Astrocyte (in vitro differentiated cells and primary cell): ENCODE measurements around the gene RNF121. TPM values are rescaled to one million over a fixed set of nuclear protein-coding genes. Genes with fewer than 3 reads are reported as not detected.

Source experiments
- DNase-seq: peaks from one replicate; pipeline ENCODE4 v3.0.0-alpha.2; 2010; ENCODE audit warnings: low read depth
- FAIRE-seq: peaks from 2 replicates; lab custom pipeline; 2011; peaks lifted over from hg19 to GRCh38; lab: Jason Lieb, UNC
- H2AFZ ChIP-seq: 2 replicates; pipeline ENCODE4 v1.6.0; 2012; ENCODE audit warnings: low read depth, low read length, inconsistent platforms
- H3K27ac ChIP-seq: 2 replicates; pipeline ENCODE4 v1.5.1; 2011; ENCODE audit warnings: low read depth, low read length, inconsistent platforms
- H3K27me3 ChIP-seq: 2 replicates; pipeline ENCODE4 v1.6.0; 2011; ENCODE audit warnings: low read length, inconsistent platforms; ENCODE audit not compliant: insufficient read depth
- H3K36me3 ChIP-seq: 2 replicates; pipeline ENCODE4 v1.5.1; 2011; ENCODE audit warnings: low read length, inconsistent platforms; ENCODE audit not compliant: insufficient read depth
- H3K4me1 ChIP-seq: 2 replicates; pipeline ENCODE4 v1.5.1; 2011; ENCODE audit warnings: low read length, inconsistent platforms; ENCODE audit not compliant: insufficient read depth
- H3K4me2 ChIP-seq: 2 replicates; pipeline ENCODE4 v1.6.0; 2012; ENCODE audit warnings: low read length, inconsistent platforms
- H3K4me3 ChIP-seq: 2 replicates; pipeline ENCODE4 v1.5.1; 2011; ENCODE audit warnings: low read depth, mild to moderate bottlenecking, low read length, inconsistent platforms; ENCODE audit not compliant: insufficient read depth
- H3K79me2 ChIP-seq: 2 replicates; pipeline ENCODE4 v1.6.0; 2012; ENCODE audit warnings: mild to moderate bottlenecking, low read length, inconsistent platforms; ENCODE audit not compliant: insufficient read depth
- H3K9ac ChIP-seq: 2 replicates; pipeline ENCODE4 v1.6.0; 2012; ENCODE audit warnings: mild to moderate bottlenecking, low read length, inconsistent platforms
- H3K9me3 ChIP-seq: 2 replicates; pipeline ENCODE4 v1.5.1; 2012; ENCODE audit warnings: low read depth, mild to moderate bottlenecking, low read length, inconsistent platforms; ENCODE audit not compliant: insufficient read depth
- H4K20me1 ChIP-seq: 2 replicates; pipeline ENCODE4 v1.6.0; 2012; ENCODE audit warnings: low read length, inconsistent platforms; ENCODE audit not compliant: insufficient read depth
- H3K27ac Mint-ChIP-seq: one replicate; pipeline ENCODE4 v1.8.0; 2021; ENCODE audit warnings: mild to moderate bottlenecking, mixed read lengths; ENCODE audit not compliant: unreplicated experiment
- H3K27me3 Mint-ChIP-seq: one replicate; pipeline ENCODE4 v1.8.0; 2021; ENCODE audit warnings: low read depth, mixed read lengths; ENCODE audit not compliant: unreplicated experiment
- H3K36me3 Mint-ChIP-seq: one replicate; pipeline ENCODE4 v1.8.0; 2021; ENCODE audit warnings: low read depth, mixed read lengths; ENCODE audit not compliant: unreplicated experiment
- H3K4me1 Mint-ChIP-seq: one replicate; pipeline ENCODE4 v1.8.0; 2021; ENCODE audit warnings: low read depth, mixed read lengths; ENCODE audit not compliant: unreplicated experiment
- H3K4me3 Mint-ChIP-seq: one replicate; pipeline ENCODE4 v1.8.0; 2021; ENCODE audit warnings: mild to moderate bottlenecking, moderate library complexity, mixed read lengths; ENCODE audit not compliant: unreplicated experiment
- H3K9me3 Mint-ChIP-seq: one replicate; pipeline ENCODE4 v1.8.0; 2021; ENCODE audit warnings: mild to moderate bottlenecking, mixed read lengths; ENCODE audit not compliant: unreplicated experiment
- CTCF ChIP-seq: IDR thresholded peaks from 2 replicates; pipeline ENCODE4 v1.5.1; 2011; ENCODE audit warnings: low read depth, mild to moderate bottlenecking, inconsistent platforms, low read length, moderate library complexity; ENCODE audit not compliant: insufficient read depth
- EZH2 ChIP-seq: IDR thresholded peaks from 2 replicates; pipeline ENCODE4 v1.6.1; 2012; ENCODE audit warnings: mild to moderate bottlenecking, low read length, inconsistent platforms; ENCODE audit not compliant: insufficient read depth
- total RNA-seq: library from RNA; stranded (reverse); gene quantifications from 2 replicates; pipeline ENCODE4 v1.2.1, GENCODE V29; 2021

Gene RNF121
- total RNA-seq, 1 donor from 2014 or later, result 73.4 TPM

DNA sequence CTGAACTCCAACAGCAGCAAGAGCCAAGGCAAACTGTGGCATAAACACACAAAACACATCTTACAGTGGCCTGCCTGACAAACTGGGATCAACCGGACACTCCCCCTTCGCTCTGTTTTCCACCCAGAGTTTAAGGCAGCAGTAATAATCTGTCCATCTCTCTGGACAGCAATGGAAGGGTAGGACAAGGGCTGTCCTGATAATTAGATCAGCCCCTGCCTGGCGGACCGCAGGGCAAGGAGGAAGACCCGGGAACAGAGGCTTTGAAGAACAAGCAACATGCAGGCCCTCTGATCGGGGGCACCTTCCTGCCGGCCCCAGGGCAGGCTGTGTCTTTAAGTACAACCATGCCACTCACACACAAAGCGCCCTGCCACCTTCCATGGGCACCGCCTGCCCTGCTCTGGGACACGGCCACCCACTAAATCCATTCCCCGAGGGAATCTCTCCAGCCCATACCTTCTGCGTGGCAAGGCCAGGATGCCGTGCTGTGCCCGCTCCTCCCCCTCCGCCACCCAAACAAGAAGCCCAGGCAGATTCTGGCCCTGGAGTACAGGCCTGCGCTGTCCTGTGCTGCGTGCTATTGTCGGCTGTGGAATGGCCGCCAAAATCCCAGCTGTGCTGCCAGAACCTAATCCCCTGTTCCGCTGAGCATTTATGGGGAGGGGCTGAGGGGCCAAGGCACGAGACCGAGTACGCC is 112.7 kb downstream of the RNF121 start:
- H3K4me1 Mint-ChIP-seq, result peaks cover 15% of the 10 kb centered on the region
- H3K27me3 ChIP-seq, result no peaks in the 10 kb centered on the region
- H3K4me2 ChIP-seq, result peak overlapping the region; percentile 99
- no peaks in the 10 kb centered on the region for H3K9me3 ChIP-seq
- H3K36me3 Mint-ChIP-seq, result peaks cover 3% of the 10 kb centered on the region
- H3K36me3 ChIP-seq, result no peaks in the 10 kb centered on the region
- peak overlapping the region; percentile 81 for H3K4me3 ChIP-seq
- H3K4me1 ChIP-seq, result peaks cover 44% of the 10 kb centered on the region
- H3K79me2 ChIP-seq, result peaks cover 88% of the 10 kb centered on the region
- peak overlapping the region; percentile 95 for H3K9ac ChIP-seq
- TF ChIP-seq CTCF (no peak), EZH2 (no peak)
- peak overlapping the region; percentile 77 for H2AFZ ChIP-seq
- FAIRE-seq (no peak), DNase-seq (peak; percentile 72)
- no peaks in the 10 kb centered on the region for H3K27me3 Mint-ChIP-seq
- H4K20me1 ChIP-seq, result peaks cover 36% of the 10 kb centered on the region
- no peaks in the 10 kb centered on the region for H3K9me3 Mint-ChIP-seq
- peak overlapping the region; percentile 95 for H3K27ac ChIP-seq
- no peak overlapping the region for H3K27ac Mint-ChIP-seq
- H3K4me3 Mint-ChIP-seq, result no peak overlapping the region

DNA sequence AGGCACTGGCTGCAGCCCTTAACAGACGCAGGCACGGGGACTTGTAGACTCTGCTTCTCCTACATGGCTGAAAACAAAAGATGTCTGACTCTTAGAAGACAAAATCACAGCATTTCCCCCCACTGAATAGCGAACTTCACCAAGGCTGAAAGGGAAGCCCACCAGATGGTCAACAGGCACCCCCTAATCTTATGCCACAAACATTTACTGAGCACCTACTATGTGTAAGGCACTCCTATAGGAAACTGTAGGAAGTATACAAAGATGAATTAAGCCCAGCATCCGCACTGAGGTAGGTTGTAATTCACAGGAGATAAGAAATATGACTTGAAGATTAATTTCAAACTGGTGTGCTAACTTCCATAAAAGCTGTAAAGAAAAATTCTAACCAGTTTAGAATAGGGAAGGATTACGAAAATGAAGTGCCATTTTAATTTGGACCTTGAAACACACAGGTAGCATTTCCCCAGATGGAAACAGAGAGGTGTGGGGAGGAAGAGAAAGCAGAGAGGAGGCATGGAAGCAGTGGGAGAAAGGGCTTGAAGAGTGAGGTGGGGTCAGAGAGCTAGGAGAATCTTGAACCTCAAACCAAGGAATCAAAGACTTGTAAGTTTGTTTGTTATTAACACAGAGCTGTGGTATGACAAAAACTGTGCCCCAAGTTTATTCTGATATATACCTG is 113.4 kb downstream of the RNF121 start:
- no peak overlapping the region for H3K27ac Mint-ChIP-seq
- Histone ChIP-seq H3K36me3 (peaks cover 2% of the 10 kb centered on the region), H3K4me3 (peak overlapping the region; percentile 81), H3K79me2 (peaks cover 86% of the 10 kb centered on the region), H3K4me1 (peaks cover 44% of the 10 kb centered on the region), H3K27me3 (no peaks in the 10 kb centered on the region), H2AFZ (peak overlapping the region; percentile 77), H4K20me1 (peaks cover 31% of the 10 kb centered on the region), H3K27ac (peak overlapping the region; percentile 95), H3K9me3 (no peaks in the 10 kb centered on the region), H3K4me2 (peak overlapping the region; percentile 99), H3K9ac (peak overlapping the region; percentile 95)
- H3K27me3 Mint-ChIP-seq, result no peaks in the 10 kb centered on the region
- H3K36me3 Mint-ChIP-seq, result peaks cover 3% of the 10 kb centered on the region
- no peaks in the 10 kb centered on the region for H3K9me3 Mint-ChIP-seq
- DNase-seq, result no peak
- no peak overlapping the region for H3K4me3 Mint-ChIP-seq
- H3K4me1 Mint-ChIP-seq, result peaks cover 15% of the 10 kb centered on the region
- FAIRE-seq, result no peak
- TF ChIP-seq EZH2, result no peak
- no peak for TF ChIP-seq CTCF
